Fibroblast of lung (primary cell): ENCODE data around the gene ZNF544. TPM values are rescaled to one million over a fixed set of nuclear protein-coding genes. Genes with fewer than 3 reads are reported as not detected.
"Not testable (repeated sequence)": the region's sequence is repeated elsewhere in the genome, so short reads cannot be mapped to it uniquely, and the experiment has no call there.

Source experiments
- DNase-seq, 2 donors: peaks; one replicate each; pipeline versions ENCODE4 v3.0.0 to v3.0.0-alpha.2; 2010; ENCODE audit warnings: low read depth in 2 of 2
- H2AFZ ChIP-seq: 2 replicates; pipeline ENCODE4 v1.5.1; 2012; ENCODE audit warnings: low read length, control low read depth, inconsistent platforms
- H3K27ac ChIP-seq: 2 replicates; pipeline ENCODE4 v1.5.1; 2011; ENCODE audit warnings: low read length, control low read depth; ENCODE audit not compliant: insufficient read depth
- H3K27me3 ChIP-seq: 2 replicates; pipeline ENCODE4 v1.5.1; 2011; ENCODE audit warnings: mild to moderate bottlenecking, low read length; ENCODE audit not compliant: control insufficient read depth, insufficient read depth
- H3K36me3 ChIP-seq: 2 replicates; pipeline ENCODE4 v1.5.1; 2011; ENCODE audit warnings: low read length; ENCODE audit not compliant: control insufficient read depth, insufficient read depth
- H3K4me1 ChIP-seq: 2 replicates; pipeline ENCODE4 v1.5.1; 2011; ENCODE audit warnings: low read length; ENCODE audit not compliant: control insufficient read depth, insufficient read depth; ENCODE audit errors: extremely low read depth
- H3K4me2 ChIP-seq: 2 replicates; pipeline ENCODE4 v1.5.1; 2011; ENCODE audit warnings: low read length, control low read depth; ENCODE audit not compliant: insufficient read depth; ENCODE audit errors: extremely low read depth
- H3K4me3 ChIP-seq, 4 experiments: fragments of 200-600 bp in 1 of 4; sonication (generic) in 1 of 4; replicated peaks in 1 of 4; 2 replicates each; pipeline ENCODE4 v1.5.1; 2011 to 2016; ENCODE audit warnings: low read length in 4 of 4, low read depth in 3 of 4, mild to moderate bottlenecking in 3 of 4, control low read depth in 2 of 4, inconsistent platforms in 1 of 4, mixed read lengths in 1 of 4; ENCODE audit not compliant: insufficient read depth in 1 of 4; ENCODE audit errors: control extremely low read depth in 1 of 4
- H3K79me2 ChIP-seq: 2 replicates; pipeline ENCODE4 v1.5.1; 2012; ENCODE audit warnings: mild to moderate bottlenecking, low read length, inconsistent platforms; ENCODE audit not compliant: control insufficient read depth, insufficient read depth
- H3K9ac ChIP-seq: 2 replicates; pipeline ENCODE4 v1.5.1; 2011; ENCODE audit warnings: mild to moderate bottlenecking, low read length, control low read depth; ENCODE audit not compliant: insufficient read depth
- H3K9me3 ChIP-seq: 2 replicates; pipeline ENCODE4 v1.5.1; 2012; ENCODE audit warnings: low read depth, low read length; ENCODE audit not compliant: control insufficient read depth, insufficient read depth
- H4K20me1 ChIP-seq: 2 replicates; pipeline ENCODE4 v1.5.1; 2011; ENCODE audit warnings: low read length; ENCODE audit not compliant: control insufficient read depth, insufficient read depth; ENCODE audit errors: extremely low read depth
- EZH2 ChIP-seq: IDR thresholded peaks from 2 replicates; pipeline ENCODE4 v1.5.1; 2012; ENCODE audit warnings: low read length, control low read depth, mild to moderate bottlenecking; ENCODE audit errors: missing control alignments
- polyA plus RNA-seq, 2 donors: library from polyadenylated mRNA; depleted of rRNA in 1 of 2; stranded (reverse) in 1 of 2; unstranded in 1 of 2; fragments of >200 nt; gene quantifications; 2 replicates each; pipeline ENCODE4 v1.2.1, GENCODE V29; 2011 to 2012; ENCODE audit warnings: missing spikeins in 1 of 2
- total RNA-seq: library from RNA; depleted of rRNA; stranded (reverse); fragments of >200 nt; gene quantifications from 2 replicates; pipeline ENCODE4 v1.2.1, GENCODE V29; 2014
- TF ChIP-seq, protein P1 (sequence below), 2 donors: IDR thresholded peaks in 1 of 2; conservative IDR thresholded peaks in 1 of 2; 1 replicate in 1 of 2; 2 replicates in 1 of 2; pipeline ENCODE4 v1.5.1; 2011 to 2012; ENCODE audit warnings: low read length in 2 of 2, control low read depth in 1 of 2, inconsistent platforms in 1 of 2, low read depth in 1 of 2, mild to moderate bottlenecking in 1 of 2

Gene ZNF544
- total and polyA plus RNA-seq, 2 donors (not counting 1 experiment from before 2014, with no cell fraction given) = 17.6 to 40.8 TPM

DNA sequence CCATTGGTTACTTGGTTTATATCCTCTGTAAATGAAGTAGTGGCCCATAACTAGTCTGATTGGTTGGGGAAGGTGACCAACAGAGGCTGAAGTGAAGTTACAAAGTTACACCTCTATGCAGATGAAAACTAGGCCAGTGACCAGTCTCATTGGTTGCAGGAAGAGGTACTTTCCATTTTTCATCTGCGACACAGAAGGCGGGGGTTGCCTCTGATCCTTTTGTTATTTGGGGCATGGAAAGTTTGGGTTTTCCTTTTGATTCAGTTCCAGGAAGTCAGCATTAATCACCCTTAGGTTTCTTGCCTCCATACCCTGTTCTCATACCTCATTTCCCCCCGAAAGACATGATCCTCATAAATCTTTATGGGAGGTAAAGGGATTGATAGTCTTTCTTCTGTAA lies 20.2 kb downstream of the ZNF544 start:
- H4K20me1 ChIP-seq = no peaks in the 10 kb centered on the region
- no peak overlapping the region for H2AFZ ChIP-seq
- no peak overlapping the region for H3K27ac ChIP-seq
- DNase-seq = no peak
- TF ChIP-seq EZH2 = no peak
- TF ChIP-seq, protein P1, sequence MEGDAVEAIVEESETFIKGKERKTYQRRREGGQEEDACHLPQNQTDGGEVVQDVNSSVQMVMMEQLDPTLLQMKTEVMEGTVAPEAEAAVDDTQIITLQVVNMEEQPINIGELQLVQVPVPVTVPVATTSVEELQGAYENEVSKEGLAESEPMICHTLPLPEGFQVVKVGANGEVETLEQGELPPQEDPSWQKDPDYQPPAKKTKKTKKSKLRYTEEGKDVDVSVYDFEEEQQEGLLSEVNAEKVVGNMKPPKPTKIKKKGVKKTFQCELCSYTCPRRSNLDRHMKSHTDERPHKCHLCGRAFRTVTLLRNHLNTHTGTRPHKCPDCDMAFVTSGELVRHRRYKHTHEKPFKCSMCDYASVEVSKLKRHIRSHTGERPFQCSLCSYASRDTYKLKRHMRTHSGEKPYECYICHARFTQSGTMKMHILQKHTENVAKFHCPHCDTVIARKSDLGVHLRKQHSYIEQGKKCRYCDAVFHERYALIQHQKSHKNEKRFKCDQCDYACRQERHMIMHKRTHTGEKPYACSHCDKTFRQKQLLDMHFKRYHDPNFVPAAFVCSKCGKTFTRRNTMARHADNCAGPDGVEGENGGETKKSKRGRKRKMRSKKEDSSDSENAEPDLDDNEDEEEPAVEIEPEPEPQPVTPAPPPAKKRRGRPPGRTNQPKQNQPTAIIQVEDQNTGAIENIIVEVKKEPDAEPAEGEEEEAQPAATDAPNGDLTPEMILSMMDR (conservative IDR thresholded peaks at IDR 0.05 in 1 of 2, IDR thresholded peaks at IDR 0.05 in 1 of 2; ENCODE audit: low read depth in 1 of 2, low read length in 2 of 2) = no peak
- peaks cover 4% of the 10 kb centered on the region for H3K9me3 ChIP-seq
- no peak overlapping the region for H3K4me3 ChIP-seq
- no peaks in the 10 kb centered on the region for H3K4me1 ChIP-seq
- H3K4me2 ChIP-seq = no peak overlapping the region
- peaks cover 26% of the 10 kb centered on the region for H3K36me3 ChIP-seq
- no peak overlapping the region for H3K9ac ChIP-seq
- no peaks in the 10 kb centered on the region for H3K79me2 ChIP-seq
- H3K27me3 ChIP-seq = no peaks in the 10 kb centered on the region

DNA sequence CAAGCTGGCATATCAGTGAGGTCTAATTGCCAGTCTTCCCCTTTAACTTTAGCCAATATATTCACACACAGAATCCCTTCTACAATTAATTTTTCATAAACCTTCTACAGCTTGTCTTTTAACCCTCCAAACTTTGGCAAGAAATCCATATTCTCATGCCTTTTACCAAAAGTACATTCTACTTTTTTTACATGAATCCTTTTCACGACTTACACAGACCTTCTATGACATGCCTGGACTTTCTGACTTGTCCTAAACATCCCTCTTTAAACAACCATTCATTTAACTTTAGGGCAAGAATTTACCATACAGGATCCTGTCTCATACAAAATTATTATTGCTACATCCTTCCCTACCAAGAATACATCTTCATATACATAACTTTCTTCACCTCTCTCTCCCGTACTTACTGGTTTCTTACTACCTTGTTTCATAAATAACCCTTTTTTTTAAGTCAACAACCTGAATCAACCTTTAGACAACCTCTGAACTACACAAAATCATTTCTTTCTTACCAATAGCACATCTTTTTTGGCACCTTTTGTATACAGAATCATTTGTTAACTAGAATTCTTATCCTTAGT lies 23.5 kb downstream of the ZNF544 start:
- no peaks in the 10 kb centered on the region for H3K4me1 ChIP-seq
- H3K9me3 ChIP-seq = peaks cover 2% of the 10 kb centered on the region
- peak in 1 of 2 donors; percentile 21 for DNase-seq
- no peaks in the 10 kb centered on the region for H4K20me1 ChIP-seq
- no peak overlapping the region for H3K9ac ChIP-seq
- no peak overlapping the region for H3K4me3 ChIP-seq
- H2AFZ ChIP-seq = no peak overlapping the region
- no peak overlapping the region for H3K27ac ChIP-seq
- H3K79me2 ChIP-seq = no peaks in the 10 kb centered on the region
- H3K36me3 ChIP-seq = peaks cover 14% of the 10 kb centered on the region
- no peaks in the 10 kb centered on the region for H3K27me3 ChIP-seq
- TF ChIP-seq, protein P1 (conservative IDR thresholded peaks at IDR 0.05 in 1 of 2, IDR thresholded peaks at IDR 0.05 in 1 of 2; ENCODE audit: low read depth in 1 of 2, low read length in 2 of 2) = no peak
- TF ChIP-seq EZH2 = no peak
- H3K4me2 ChIP-seq = no peak overlapping the region

DNA sequence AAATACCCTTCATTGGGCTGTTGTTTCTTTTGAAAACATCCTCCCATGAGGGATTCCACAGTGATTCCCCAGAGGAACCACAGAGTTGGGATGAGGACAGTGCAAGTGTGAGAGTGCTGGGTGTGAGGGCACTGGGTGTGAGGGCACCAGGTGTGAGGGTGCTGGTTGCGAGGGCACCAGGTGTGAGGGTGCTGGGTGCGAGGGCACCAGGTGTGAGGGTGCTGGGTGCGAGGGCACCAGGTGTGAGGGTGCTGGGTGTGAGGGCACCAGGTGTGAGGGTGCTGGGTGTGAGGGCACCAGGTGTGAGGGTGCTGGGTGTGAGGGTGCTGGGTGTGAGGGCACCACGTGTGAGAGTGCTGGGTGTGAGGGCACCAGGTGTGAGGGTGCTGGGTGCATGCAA lies 29.5 kb downstream of the ZNF544 start:
- not testable (repeated sequence) for H3K9ac ChIP-seq, DNase-seq, H3K27ac ChIP-seq, H2AFZ ChIP-seq, H3K27me3 ChIP-seq, H3K4me1 ChIP-seq, H3K4me3 ChIP-seq, H3K79me2 ChIP-seq, H3K4me2 ChIP-seq, H4K20me1 ChIP-seq
- Histone ChIP-seq H3K36me3 (peaks cover 12% of the 10 kb centered on the region), H3K9me3 (peaks cover 20% of the 10 kb centered on the region)
